GM12865 (cell line): ENCODE data around the gene DENND1A.
A peak's percentile ranks its signal among the peaks of the same experiment; 100 is the strongest.
"Not testable (repeated sequence)": the region's sequence is repeated elsewhere in the genome, so short reads cannot be mapped to it uniquely, and the experiment has no call there.

Experiments
- DNase-seq: peaks from one replicate; pipeline ENCODE4 v3.0.0; 2010; ENCODE audit warnings: low read depth
- H3K4me3 ChIP-seq: 2 replicates; pipeline ENCODE4 v1.5.1; 2011; ENCODE audit warnings: mild to moderate bottlenecking, low read depth, low read length, control low read depth
- CTCF ChIP-seq: IDR thresholded peaks from 2 replicates; pipeline ENCODE4 v1.5.1; 2011; ENCODE audit warnings: low read length, control low read depth, low read depth, inconsistent platforms; ENCODE audit not compliant: insufficient read depth; ENCODE audit errors: missing control alignments

Gene DENND1A

DNA sequence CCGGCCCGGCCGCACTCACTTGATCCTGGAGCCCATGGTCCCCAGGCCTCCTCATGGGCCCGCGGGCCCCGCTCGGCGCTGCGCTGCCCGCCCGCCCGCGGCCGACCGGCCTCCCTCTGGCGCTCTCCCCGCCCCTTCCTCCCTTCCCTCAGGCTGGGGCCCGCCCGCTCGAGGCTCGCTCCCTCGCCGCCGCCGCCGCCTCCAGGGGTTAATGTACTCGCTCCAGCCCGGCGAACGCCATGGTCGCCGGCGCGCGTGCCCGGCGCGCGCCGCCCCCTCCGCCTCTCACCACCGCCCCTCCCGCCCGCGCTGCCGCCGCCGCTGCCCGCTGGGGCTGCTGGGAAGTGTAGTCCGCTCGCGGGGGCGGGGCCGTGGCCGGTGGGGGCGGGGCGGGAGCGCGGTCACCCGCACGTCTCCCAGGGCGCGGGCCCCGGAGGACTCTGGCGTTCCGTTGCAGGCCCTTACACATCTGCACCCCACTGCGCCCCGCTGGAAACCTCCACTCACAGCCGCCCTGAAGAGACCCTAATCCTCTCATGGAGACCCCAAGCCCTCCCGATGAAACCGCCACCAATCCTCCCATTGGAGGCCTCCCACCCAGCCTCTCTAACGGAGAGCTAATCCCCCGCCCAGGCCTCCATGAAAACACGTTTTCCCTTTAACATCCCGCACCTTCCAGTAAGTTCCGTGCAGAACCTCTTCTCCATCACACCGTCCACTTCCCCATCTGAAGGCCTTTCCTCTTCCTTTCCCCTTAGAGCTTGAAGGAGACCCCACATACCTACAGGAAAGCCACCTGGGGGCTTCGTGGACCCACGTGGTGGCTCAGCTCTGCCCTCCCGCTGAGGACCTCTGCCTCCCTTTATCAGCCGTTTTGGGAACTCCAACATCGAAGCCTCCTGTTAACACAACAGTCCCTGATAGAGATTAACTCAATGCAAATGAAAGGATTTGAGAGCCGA lies at the start of gene DENND1A:
DENND1A (minus strand) TSS at position 257 of the 962 bp plus-strand sequence; CDS start at position 36, 221 bp downstream.
- no peak for TF ChIP-seq CTCF
- H3K4me3 ChIP-seq, result peak within 1 kb of the TSS; percentile 91
- DNase-seq, result peak; percentile 95

GRCh38 chr9:123978981-123979380 lies 49.1 kb upstream of the DENND1A start:
- no peak overlapping the region for H3K4me3 ChIP-seq
- no peak for DNase-seq
- TF ChIP-seq CTCF, result no peak

- not testable (repeated sequence) for DNase-seq, H3K4me3 ChIP-seq
Observed at GRCh38 chr9:123976579-123976978, 46.7 kb upstream of the DENND1A start.

GRCh38 chr9:123975871-123976270 lies 45.9 kb upstream of the DENND1A start:
- no peak overlapping the region for H3K4me3 ChIP-seq
- no peak for DNase-seq
- no peak for TF ChIP-seq CTCF

- no peak overlapping the region for H3K4me3 ChIP-seq
- TF ChIP-seq CTCF, result no peak
- DNase-seq, result no peak
Observed at GRCh38 chr9:123974471-123974870, 44.5 kb upstream of the DENND1A start.

- no peak for DNase-seq
- H3K4me3 ChIP-seq, result no peak overlapping the region
- no peak for TF ChIP-seq CTCF
Observed at GRCh38 chr9:123973590-123974223, 43.8 kb upstream of the DENND1A start.

GRCh38 chr9:123972618-123973017 lies 42.7 kb upstream of the DENND1A start:
- H3K4me3 ChIP-seq, result no peak overlapping the region
- TF ChIP-seq CTCF, result no peak
- no peak for DNase-seq
